Dedifferentiated amniotic fluid mesenchymal stem cell (primary cell): ENCODE data around the gene SOX30.

Experiments
- DNase-seq: peaks from one replicate; pipeline ENCODE4 v3.0.0-alpha.2; 2016; ENCODE audit errors: extremely low spot score

SOX30 gene

DNA sequence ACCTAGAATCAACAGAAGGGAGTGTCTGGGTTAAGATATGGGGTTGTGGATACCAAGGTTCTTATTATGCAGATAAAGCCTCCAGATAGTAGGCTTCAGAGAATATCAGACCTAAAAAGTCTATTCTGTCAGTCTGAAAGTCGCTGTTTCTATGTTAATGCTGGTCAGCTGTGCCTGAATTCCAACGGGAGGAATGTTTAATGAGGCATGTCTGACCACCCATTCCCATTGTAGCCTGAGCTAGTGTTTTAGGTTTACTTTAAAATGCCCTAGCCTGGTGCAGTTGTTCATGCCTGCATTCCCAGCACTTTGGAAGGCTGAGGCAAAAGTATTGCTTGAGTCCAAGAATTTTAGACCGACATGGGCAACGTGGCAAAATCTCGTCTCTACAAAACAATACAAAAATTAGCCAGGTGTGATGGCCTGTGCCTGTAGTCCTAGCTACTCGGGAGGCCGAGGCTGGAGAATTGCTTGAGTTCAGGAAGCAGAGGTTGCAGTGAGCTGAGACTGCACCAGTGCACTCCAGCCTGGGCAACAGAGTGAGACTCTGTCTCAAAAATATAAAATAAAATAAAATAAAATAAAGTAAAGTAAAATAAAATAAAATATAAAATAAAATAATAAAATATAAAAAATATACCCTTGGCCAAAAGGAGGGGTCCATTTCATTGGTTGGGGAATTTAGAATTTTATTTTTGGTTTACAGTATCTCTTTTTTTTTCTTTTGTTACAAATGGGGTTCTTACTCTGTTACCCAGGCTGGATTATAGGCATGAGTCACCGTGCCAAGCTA is 7.8 kb upstream of the SOX30 start:
- no peak for DNase-seq

GRCh38 chr5:157658893-157659292 is 6.7 kb upstream of the SOX30 start:
- no peak for DNase-seq

- DNase-seq: no peak
Measured at GRCh38 chr5:157657516-157657915, 5.3 kb upstream of the SOX30 start.

DNA sequence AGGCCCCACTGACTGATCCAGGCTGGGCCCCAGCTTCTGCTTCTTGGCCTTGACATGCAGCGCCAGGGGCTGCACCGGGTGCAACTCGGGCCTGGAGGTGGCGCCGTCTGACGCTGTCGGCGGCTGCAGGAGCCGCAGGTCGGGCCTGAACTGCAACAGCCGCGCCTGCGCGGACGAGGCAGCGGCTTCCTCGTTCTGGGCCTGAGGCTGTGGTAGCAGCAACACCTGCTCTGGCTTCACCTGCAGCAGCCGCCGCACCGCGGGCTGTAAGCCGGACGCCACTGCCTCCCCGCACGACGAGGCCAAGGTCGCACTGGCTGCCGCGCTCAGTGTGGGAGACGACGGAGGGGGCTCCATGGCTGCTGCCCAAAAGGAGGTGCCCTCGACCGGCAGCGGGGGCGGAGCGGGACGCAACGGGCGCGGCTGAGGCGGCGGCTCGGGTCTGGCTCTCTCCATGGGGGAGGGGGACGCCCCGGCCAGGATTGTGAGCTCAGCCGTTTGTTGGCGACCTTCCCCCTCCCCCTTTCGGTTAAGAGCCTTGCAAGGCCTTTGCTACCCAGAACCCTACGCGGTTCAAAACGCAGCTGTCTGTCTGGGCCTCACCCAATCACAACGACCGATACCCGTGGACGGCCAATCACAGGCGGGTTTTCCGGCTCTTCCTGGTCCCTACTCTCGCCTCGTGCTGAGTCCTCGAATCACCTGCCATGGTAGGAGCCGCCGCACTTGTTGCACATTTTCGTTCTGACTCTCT is 438 bp downstream of the SOX30 start:
- DNase-seq: no peak

DNA sequence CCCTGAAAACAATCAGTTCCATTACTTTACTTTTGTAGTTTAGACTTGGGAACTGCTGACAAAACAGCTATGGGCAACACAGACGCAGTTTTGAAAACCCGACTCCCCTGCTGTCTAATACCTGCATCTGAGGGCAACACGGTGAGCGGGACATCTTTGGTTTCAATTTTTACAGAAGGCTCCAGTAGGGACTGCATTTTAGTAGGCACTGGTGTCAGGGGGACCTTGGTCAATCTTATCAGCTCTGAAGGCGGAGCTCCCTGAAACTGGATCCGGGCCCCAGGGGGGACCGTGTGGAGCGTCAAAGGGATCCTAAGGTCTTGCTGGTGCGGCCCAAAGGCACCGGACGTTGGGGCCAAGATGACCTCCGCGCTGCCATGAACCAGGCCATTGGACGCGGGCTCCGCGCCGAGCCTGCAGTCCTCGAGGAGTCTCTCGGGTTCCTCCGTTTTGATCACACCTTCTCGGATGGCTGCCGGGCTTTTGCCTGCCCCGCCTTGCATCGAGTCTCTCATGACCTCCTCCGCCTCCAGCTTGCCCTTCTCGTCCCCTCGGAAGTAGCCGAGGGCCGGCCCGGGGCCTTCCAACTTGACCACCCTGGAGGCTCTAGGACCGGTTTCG is 1.1 kb downstream of the SOX30 start:
- DNase-seq: no peak

GRCh38 chr5:157649101-157649500 is 3.1 kb downstream of the SOX30 start:
- DNase-seq: no peak

DNA sequence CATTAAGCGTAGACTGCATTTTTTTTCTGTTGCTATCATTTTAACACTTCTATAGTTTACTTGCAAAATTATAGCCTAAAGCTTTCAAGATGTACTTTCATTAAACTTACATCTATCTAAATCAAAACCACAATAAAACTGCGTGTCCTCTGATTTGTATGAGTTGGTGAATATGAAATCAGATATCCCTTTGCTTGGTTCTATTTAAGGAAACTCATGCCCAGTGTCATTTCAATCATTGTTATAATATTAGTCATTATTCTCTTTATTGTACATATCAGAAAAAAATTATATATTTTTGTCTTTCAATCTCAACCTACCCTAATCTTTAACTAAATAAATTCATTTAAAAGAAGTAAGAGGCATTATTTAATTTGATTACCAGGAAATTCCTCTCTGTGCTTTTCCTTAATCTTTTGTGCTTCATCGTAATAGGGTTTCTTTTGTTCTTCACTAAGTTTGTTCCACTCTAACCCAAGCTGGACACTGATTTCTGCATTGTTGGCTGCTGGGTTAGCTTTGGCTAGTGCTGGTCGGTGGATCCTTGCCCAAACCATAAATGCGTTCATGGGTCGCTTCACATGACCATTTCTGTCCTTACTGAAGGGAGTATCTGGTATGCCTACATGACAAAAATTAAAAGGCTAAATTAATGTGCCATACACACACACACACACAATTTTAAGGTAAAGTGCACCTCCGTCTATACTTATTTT is 3.8 kb downstream of the SOX30 start:
- DNase-seq: no peak

GRCh38 chr5:157640406-157641066 is 11.7 kb downstream of the SOX30 start:
- DNase-seq: no peak

- no peak for DNase-seq
Measured at GRCh38 chr5:157630341-157630740, 21.9 kb downstream of the SOX30 start.

DNA sequence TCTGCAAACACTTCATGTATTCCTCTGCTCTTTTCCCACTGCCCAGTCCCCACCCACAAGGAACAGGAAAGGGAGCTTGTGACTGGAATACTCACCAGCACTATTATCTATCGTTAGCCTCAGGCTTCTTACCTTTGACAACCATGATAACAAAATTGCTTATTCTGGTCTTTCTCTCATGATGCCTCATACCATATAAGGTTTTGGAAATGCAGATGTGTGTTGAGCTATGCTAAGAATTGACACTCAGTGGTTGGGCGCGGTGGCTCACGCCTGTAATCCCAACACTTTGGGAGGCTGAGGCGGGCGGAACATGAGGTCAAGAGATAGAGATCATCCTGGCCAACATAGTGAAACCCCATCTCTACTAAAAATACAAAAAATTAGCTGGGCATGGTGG is 25.4 kb downstream of the SOX30 start:
- no peak for DNase-seq

DNA sequence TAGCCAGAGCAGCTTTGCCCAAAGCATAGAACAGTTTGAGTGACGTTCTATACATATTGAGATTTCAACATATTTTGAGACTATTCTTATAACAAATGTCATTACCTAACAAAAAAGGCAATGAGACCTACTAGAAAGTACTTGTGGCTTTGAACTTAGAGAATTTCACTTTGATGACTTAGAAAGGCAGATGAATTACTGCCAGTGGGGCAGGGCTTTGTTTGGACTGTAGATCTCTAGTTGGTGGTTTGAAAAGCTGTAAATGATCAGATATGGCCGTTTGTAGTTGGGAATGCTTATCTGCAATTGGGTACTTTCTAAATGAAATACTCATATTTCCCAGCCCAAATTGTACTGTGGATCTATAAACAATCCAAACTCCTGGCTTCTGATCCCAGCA is 28.1 kb downstream of the SOX30 start:
- DNase-seq: no peak

- DNase-seq: no peak
Measured at GRCh38 chr5:157620776-157621175, 31.5 kb downstream of the SOX30 start.

- no peak for DNase-seq
Measured at GRCh38 chr5:157618191-157618765, 34.0 kb downstream of the SOX30 start.

GRCh38 chr5:157616785-157617184 is 35.5 kb downstream of the SOX30 start:
- DNase-seq: no peak

DNA sequence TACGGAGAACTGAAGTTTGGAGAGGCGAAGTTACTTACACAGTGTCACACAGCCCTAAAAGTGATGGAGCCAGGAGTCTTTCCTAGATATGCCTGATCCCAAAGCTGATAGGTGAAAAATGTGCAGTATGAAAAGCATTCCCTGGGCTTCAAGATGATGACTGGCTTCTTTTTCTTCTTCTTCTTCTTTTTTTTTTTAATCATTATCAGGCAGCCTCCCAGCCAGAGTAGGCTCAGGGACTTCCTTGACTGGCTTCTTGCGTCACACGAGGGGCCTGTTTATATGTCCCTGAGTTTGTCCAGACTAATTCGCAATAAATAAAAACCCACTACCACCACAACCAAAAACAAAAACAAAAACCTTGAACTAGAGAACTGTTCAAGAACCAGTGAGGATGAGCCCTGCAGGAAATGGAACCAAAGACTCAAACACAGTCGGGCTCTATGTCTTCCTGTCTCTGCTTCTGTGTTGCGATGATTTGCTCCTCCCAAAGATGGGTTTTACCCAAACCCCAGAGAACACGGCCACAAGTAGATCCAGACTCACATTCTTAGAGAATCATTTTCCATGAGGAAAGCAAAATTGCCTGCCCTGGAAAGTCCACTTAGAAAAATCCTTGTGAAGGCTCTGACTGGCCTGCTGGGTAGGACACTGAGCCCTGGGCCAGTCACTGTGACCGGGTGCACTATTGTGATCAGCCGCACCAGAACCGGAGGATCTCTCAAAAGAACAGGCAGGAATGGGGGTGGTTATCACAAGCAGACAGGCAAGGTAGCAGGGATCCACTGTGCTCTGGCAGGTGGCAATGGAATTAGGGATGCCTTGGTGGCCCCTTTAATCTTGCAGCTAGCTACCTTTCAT is 38.6 kb downstream of the SOX30 start:
- DNase-seq: no peak

DNA sequence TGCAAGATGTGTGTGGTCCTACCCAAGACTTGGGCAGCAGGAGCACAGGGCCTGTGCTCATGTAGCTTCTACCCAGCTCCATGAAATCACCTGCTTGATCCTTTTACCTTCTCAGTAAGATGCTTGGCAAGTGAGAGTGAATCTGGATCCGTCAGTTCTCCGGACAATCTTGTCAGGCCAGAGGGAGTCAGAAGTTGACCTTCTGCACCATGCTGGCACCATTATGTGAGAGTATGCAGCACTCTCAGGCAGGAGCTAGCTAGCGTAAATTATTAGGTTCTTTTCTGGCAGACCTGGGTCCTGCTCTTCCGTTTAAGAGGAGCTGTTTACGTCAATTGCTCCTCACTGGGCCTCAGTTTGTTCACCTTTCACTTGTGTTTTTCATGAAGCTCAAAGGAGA is 39.7 kb downstream of the SOX30 start:
- no peak for DNase-seq

GRCh38 chr5:157611571-157612476 is 40.4 kb downstream of the SOX30 start:
- no peak for DNase-seq

- no peak for DNase-seq
Measured at GRCh38 chr5:157610990-157611389, 41.2 kb downstream of the SOX30 start.

DNA sequence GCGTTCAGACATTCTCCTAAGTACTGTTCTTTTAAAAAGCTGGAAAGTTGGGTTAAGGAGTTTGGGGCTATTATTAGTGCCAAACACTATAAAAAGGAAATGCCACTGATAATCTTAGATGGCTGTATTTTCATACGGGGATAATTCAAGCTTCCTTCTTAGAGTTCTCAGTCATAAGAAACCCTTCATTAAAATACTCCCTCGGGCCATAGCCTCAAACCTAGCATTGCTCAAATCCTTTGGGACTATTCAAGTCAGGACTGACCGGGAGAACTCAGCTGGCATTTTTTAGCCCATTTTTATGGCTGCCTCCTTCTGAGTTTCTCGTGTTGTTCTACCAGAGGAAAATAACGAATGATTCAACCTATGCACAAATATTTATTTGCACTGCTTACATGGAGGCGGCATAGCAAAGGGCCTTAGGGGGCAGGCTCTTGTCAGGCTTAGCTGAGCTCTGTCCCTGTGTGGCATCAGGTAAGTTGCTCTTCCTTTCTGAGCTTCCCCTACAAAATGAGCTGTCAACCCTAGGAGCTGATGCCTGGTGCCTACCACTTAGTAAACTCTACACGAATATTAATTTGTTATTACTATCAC is 43.2 kb downstream of the SOX30 start:
- DNase-seq: no peak
